GM12878 (cell line): Measurements from ENCODE around the gene SGPP2. TPM values are rescaled to one million over a fixed set of nuclear protein-coding genes. Genes with fewer than 3 reads are reported as not detected.

Experiments used
- ATAC-seq: fragments of 200-7000 bp; cut with Tn5 transposase; 3 replicates; pipeline ENCODE4 v1.9.1; 2020; ENCODE audit warnings: mild to moderate bottlenecking, moderate library complexity
- BruUV-seq: library from RNA; stranded (reverse); fragments of 400-500 nt; replicated peaks from 2 replicates; lab custom pipeline; 2021; lab: Mats Ljungman, UMichigan
- CTCF ChIA-PET: fragments of 300-600 bp; sonication (Branson Sonifier 250); formaldehyde crosslinking; extraction: SDS; loops from one replicate; lab custom pipeline; 2021; ENCODE audit warnings: inconsistent platforms; lab: Yijun Ruan, JAX
- POLR2A ChIA-PET: fragments of 350-600 bp; formaldehyde crosslinking; extraction: SDS; loops from one replicate; lab custom pipeline; 2021; ENCODE audit warnings: inconsistent platforms; lab: Charles Lee
- RAD21 ChIA-PET: fragments of 300-600 bp; sonication (Branson Sonifier 250); formaldehyde crosslinking; loops from one replicate; lab custom pipeline; 2023; ENCODE audit warnings: antibody characterized with exemption; ENCODE audit not compliant: unreplicated experiment; lab: Charles Lee
- SMC1A ChIA-PET: fragments of 300-600 bp; sonication (Branson Sonifier 250); formaldehyde crosslinking; loops from one replicate; lab custom pipeline; 2023; ENCODE audit not compliant: unreplicated experiment, uncharacterized antibody; lab: Charles Lee
- DNase-seq: peaks from one replicate; pipeline ENCODE4 v3.0.0-alpha.2; 2011; ENCODE audit warnings: low read depth, low spot score
- FAIRE-seq: peaks from 3 replicates; lab custom pipeline; 2011; peaks lifted over from hg19 to GRCh38; lab: Jason Lieb, UNC
- H2AFZ ChIP-seq: 2 replicates; pipeline ENCODE4 v1.6.0; 2011; ENCODE audit warnings: low read depth, low read length, control low read depth; ENCODE audit not compliant: control insufficient read depth
- H3K27ac ChIP-seq: 2 replicates; pipeline ENCODE4 v1.5.1; 2011; ENCODE audit warnings: control low read depth; ENCODE audit not compliant: control insufficient read depth, insufficient read depth
- H3K27me3 ChIP-seq, 2 experiments: replicated peaks in 1 of 2; 2 replicates each; pipeline versions ENCODE4 v1.6.0 to v1.6.1; 2011; ENCODE audit warnings: low read length in 1 of 2; ENCODE audit not compliant: control insufficient read depth in 2 of 2, insufficient read depth in 2 of 2
- H3K36me3 ChIP-seq, 2 experiments: 2 replicates each; pipeline ENCODE4 v1.5.1; 2011; ENCODE audit warnings: low read length in 1 of 2; ENCODE audit not compliant: control insufficient read depth in 2 of 2, insufficient read depth in 2 of 2
- H3K4me1 ChIP-seq: 2 replicates; pipeline ENCODE4 v1.6.1; 2011; ENCODE audit warnings: mild to moderate bottlenecking, low read length, moderate library complexity, mixed read lengths; ENCODE audit not compliant: control insufficient read depth, insufficient read depth
- H3K4me2 ChIP-seq: 2 replicates; pipeline ENCODE4 v1.6.0; 2011; ENCODE audit warnings: control low read depth; ENCODE audit not compliant: control insufficient read depth, insufficient read depth
- H3K4me3 ChIP-seq: fragments of 200-600 bp; sonication (generic); 2 replicates; pipeline ENCODE4 v1.5.1; 2016
- H3K79me2 ChIP-seq: 2 replicates; pipeline ENCODE4 v1.6.0; 2011; ENCODE audit warnings: low read length; ENCODE audit not compliant: control insufficient read depth, insufficient read depth
- H3K9ac ChIP-seq: 2 replicates; pipeline ENCODE4 v1.8.0; 2011; ENCODE audit warnings: low read length, control low read depth, mixed read lengths; ENCODE audit not compliant: control insufficient read depth, insufficient read depth
- H3K9me3 ChIP-seq: replicated peaks from 3 replicates; pipeline ENCODE4 v1.5.1; 2011; ENCODE audit warnings: mild to moderate bottlenecking, low read length; ENCODE audit not compliant: control insufficient read depth, insufficient read depth
- H4K20me1 ChIP-seq: 2 replicates; pipeline ENCODE4 v1.6.0; 2011; ENCODE audit not compliant: control insufficient read depth, insufficient read depth
- IRF3 ChIP-seq: fragments of 450-650 bp; IDR thresholded peaks from 2 replicates; pipeline ENCODE4 v1.6.1; 2014; ENCODE audit warnings: mild to moderate bottlenecking
- IRF4 ChIP-seq: IDR thresholded peaks from 2 replicates; pipeline ENCODE4 v1.6.1; 2011; ENCODE audit warnings: low read depth, low read length
- NFYA ChIP-seq: IDR thresholded peaks from 2 replicates; pipeline ENCODE4 v1.6.1; 2011; ENCODE audit warnings: low read depth, mild to moderate bottlenecking, low read length, improper control_type of control experiment, borderline replicate concordance
- POLR2AphosphoS2 ChIP-seq: IDR thresholded peaks from 2 replicates; pipeline ENCODE4 v1.6.1; 2011; ENCODE audit warnings: low read depth, mild to moderate bottlenecking, low read length, improper control_type of control experiment, moderate library complexity
- PRDM15 ChIP-seq: fragments of 450-650 bp; formaldehyde crosslinking; IDR thresholded peaks from 2 replicates; pipeline ENCODE4 v1.4.0; 2020; ENCODE audit warnings: mild to moderate bottlenecking, moderate library complexity
- SMARCA5 ChIP-seq: fragments of 450-650 bp; IDR thresholded peaks from 2 replicates; pipeline ENCODE4 v1.6.1; 2017; ENCODE audit warnings: mild to moderate bottlenecking
- SREBF2 ChIP-seq: IDR thresholded peaks from 2 replicates; pipeline ENCODE4 v1.6.1; 2012; ENCODE audit warnings: mild to moderate bottlenecking, low read length
- SUPT20H ChIP-seq: IDR thresholded peaks from 2 replicates; pipeline ENCODE4 v1.6.1; 2011; ENCODE audit warnings: low read depth, mild to moderate bottlenecking, low read length, moderate library complexity, borderline replicate concordance; ENCODE audit not compliant: control insufficient read depth
- USF1 ChIP-seq: IDR thresholded peaks from 2 replicates; pipeline ENCODE4 v1.6.1; 2011; ENCODE audit warnings: borderline replicate concordance, low read depth, mild to moderate bottlenecking, moderate library complexity, mixed read lengths, low read length; ENCODE audit not compliant: insufficient read depth; ENCODE audit errors: extremely low read length
- ZSCAN29 ChIP-seq: fragments of 450-650 bp; IDR thresholded peaks from 2 replicates; pipeline ENCODE4 v1.6.1; 2017; ENCODE audit warnings: mild to moderate bottlenecking, moderate library complexity
- WGBS: methylation state at CpG from one replicate; pipeline ENCODE4 v1.1.6; 2016; ENCODE audit warnings: low lambda C conversion rate; ENCODE audit not compliant: insufficient replicate concordance, insufficient coverage; ENCODE audit errors: missing lambda C conversion rate; 5-methylcytosine and 5-hydroxymethylcytosine counted together
- in situ Hi-C: fragments of 300-500 bp; cut with MboI; formaldehyde crosslinking; loops from 9 replicates; pipeline ENCODE4 v1.14.3; 2018; ENCODE audit warnings: mixed read lengths
- intact Hi-C: fragments of 100-400 bp; cut with micrococcal nuclease; formaldehyde crosslinking; loops from one replicate; pipeline ENCODE4 v1.14.2; 2022; ENCODE audit not compliant: unreplicated experiment
- polyA plus RNA-seq, 11 experiments: library from polyadenylated mRNA; depleted of rRNA in 4 of 11; unstranded in 6 of 11; stranded (reverse) in 5 of 11; fragments of >200 nt; fragmentation: Nextera tagmentation in 4 of 11; fragmentation: Illumina TruSeq in 1 of 11; extraction: Ambion mirVana in 4 of 11; extraction: Trizol in 1 of 11; gene quantifications; 1 replicate in 1 of 11; 2 replicates in 10 of 11; pipeline versions ENCODE4 v1.2.1 to v1.2.3, GENCODE V29; 2011 to 2016; ENCODE audit warnings: inconsistent platforms in 2 of 11, missing spikeins in 2 of 11, low read depth in 1 of 11
- total RNA-seq, 4 experiments: library from RNA; depleted of rRNA in 3 of 4; stranded (reverse); fragments of >200 nt in 3 of 4; fragmentation: Illumina TruSeq in 1 of 4; extraction: Trizol in 1 of 4; gene quantifications; 2 replicates each; pipeline versions ENCODE4 v1.2.1 to v1.2.3, GENCODE V29; 2013 to 2021

The SGPP2 gene
- total and polyA plus RNA-seq, 10 of the 15 experiments (the other 5 are each of a cell fraction or from before 2014, with no cell fraction given): 3.5 to 84.9 (median 13.1) TPM

- in situ Hi-C loops (no loop called here), intact Hi-C loops (no loop called here)
- Histone ChIP-seq H3K4me2 (no peak overlapping the region), H3K36me3 (no peaks in the 10 kb centered on the region; a peak in 3 of 4 replicates), H3K9me3 (no peaks in the 10 kb centered on the region), H4K20me1 (peaks cover 3% of the 10 kb centered on the region; the same call in 1 of the 2 replicates), H3K27ac (no peak overlapping the region), H3K4me3 (no peak overlapping the region), H3K9ac (no peak overlapping the region), H3K79me2 (peaks cover 6% of the 10 kb centered on the region), H3K27me3 (no peaks in the 10 kb centered on the region), H3K4me1 (no peaks in the 10 kb centered on the region), H2AFZ (no peak overlapping the region)
- CTCF ChIA-PET: interaction anchor here (1.0 to 1.5 kb wide), 2 partner anchors 48 to 368 kb away, joined by 3 read pairs; no protein-coding TSS in a partner anchor
- TF ChIP-seq SREBF2: no peak
- no peak for TF ChIP-seq IRF4
- no peak for TF ChIP-seq SUPT20H
- POLR2A ChIA-PET: interaction anchor here (1.5 kb wide), 1 partner anchor 9 kb away, joined by 3 read pairs; no protein-coding TSS in a partner anchor
- FAIRE-seq (no peak), ATAC-seq (no peak), DNase-seq (no peak)
- no TSS peak for BruUV-seq
- WGBS: 59% methylated on average over 5 of the region's 5 CpGs
- RAD21 ChIA-PET: no interaction called here
- SMC1A ChIA-PET: interaction anchor here (0.9 kb wide), 1 partner anchor 16 kb away, joined by 3 read pairs; no protein-coding TSS in a partner anchor
Observed at GRCh38 chr2:222442665-222443064, 18.3 kb downstream of the SGPP2 start.

GRCh38 chr2:222445227-222445626 lies 20.9 kb downstream of the SGPP2 start:
- no peak overlapping the region for H3K9ac ChIP-seq
- POLR2A ChIA-PET: no interaction called here
- TF ChIP-seq NFYA (no peak), PRDM15 (CRISPR knock-in tag) (no peak), IRF3 (no peak), USF1 (no peak), POLR2AphosphoS2 (no peak), SMARCA5 (no peak), ZSCAN29 (no peak)
- in situ Hi-C loops: no loop called here
- H3K4me1 ChIP-seq: no peaks in the 10 kb centered on the region
- ATAC-seq (no peak), DNase-seq (no peak), FAIRE-seq (no peak)
- SMC1A ChIA-PET: interaction anchor here (2.0 to 7.1 kb wide), 3 partner anchors 14 to 23 kb away, joined by 5 to 47 read pairs (median 7); no protein-coding TSS in a partner anchor
- H3K9me3 ChIP-seq: no peaks in the 10 kb centered on the region
- H3K4me2 ChIP-seq: no peak overlapping the region
- no peak overlapping the region for H2AFZ ChIP-seq
- CTCF ChIA-PET: interaction anchor here (1.4 kb wide), 1 partner anchor 117 kb away, joined by 4 read pairs; no protein-coding TSS in a partner anchor
- no TSS peak for BruUV-seq
- intact Hi-C loops: no loop called here
- peaks cover 6% of the 10 kb centered on the region for H3K79me2 ChIP-seq
- no peak overlapping the region for H3K27ac ChIP-seq
- H3K4me3 ChIP-seq: no peak overlapping the region
- no peaks in the 10 kb centered on the region; a peak in 3 of 4 replicates for H3K36me3 ChIP-seq
- no peaks in the 10 kb centered on the region for H3K27me3 ChIP-seq
- RAD21 ChIA-PET: interaction anchor here (1.5 to 4.1 kb wide), 2 partner anchors 23 to 127 kb away, joined by 3 to 15 read pairs; no protein-coding TSS in a partner anchor
- WGBS: 27% methylated on average over 1 of the region's 1 CpG
- H4K20me1 ChIP-seq: peaks cover 3% of the 10 kb centered on the region; the same call in 1 of the 2 replicates
